ENCODE measurements around the gene CDC42SE2. TPM values are rescaled to one million over a fixed set of nuclear protein-coding genes. Genes with fewer than 3 reads are reported as not detected.

CDC42SE2 gene
- total RNA-seq, 4 donors from 2014 or later: 71.8 to 118 (median 91.8) TPM

- TF ChIP-seq POLR2AphosphoS5 (IDR thresholded peaks at IDR 0.05): no peak
- no peak for TF ChIP-seq POLR2A (IDR thresholded peaks at IDR 0.05)
- no peak for TF ChIP-seq EP300 (IDR thresholded peaks at IDR 0.05; ENCODE audit: low read depth)
- no peak for TF ChIP-seq CTCF (IDR thresholded peaks at IDR 0.05)
- Histone ChIP-seq H3K36me3 (peaks cover 0 to under 1% (median 0%) of the 10 kb centered on the region in 4 donors), H3K27ac (no peak overlapping the region), H3K4me3 (no peak overlapping the region), H3K4me1 (peaks cover 0 to 40% (median 2%) of the 10 kb centered on the region in 4 donors), H3K9me3 (no peaks in the 10 kb centered on the region), H3K27me3 (no peaks in the 10 kb centered on the region)
- intact Hi-C loops (cut with DNase I; ENCODE audit: low total_unique reads): no loop called here
- 73 to 88% methylated on average over 4 of the region's 4 CpGs for WGBS, 2 donors (ENCODE audit: low coverage in 1 of 2)
- DNase-seq: no peak
- in situ Hi-C loops (cut with MboI; ENCODE audit: low pct_ligation_motif_present in 1 of 4, low pct_unique_long_range_greater_than_20kb in 1 of 4, low sequenced_read_pairs in 3 of 4): no loop called here
Observed at GRCh38 chr5:131322926-131323325, 59.1 kb downstream of the CDC42SE2 start.

GRCh38 chr5:131323378-131323777 lies 59.5 kb downstream of the CDC42SE2 start:
- H3K27ac ChIP-seq: no peak overlapping the region
- intact Hi-C loops (cut with DNase I; ENCODE audit: low total_unique reads) (no loop called here), in situ Hi-C loops (cut with MboI; ENCODE audit: low pct_ligation_motif_present in 1 of 4, low pct_unique_long_range_greater_than_20kb in 1 of 4, low sequenced_read_pairs in 3 of 4) (no loop called here)
- H3K4me3 ChIP-seq: no peak overlapping the region
- no peaks in the 10 kb centered on the region for H3K36me3 ChIP-seq
- TF ChIP-seq EP300 (IDR thresholded peaks at IDR 0.05; ENCODE audit: low read depth) (no peak), POLR2AphosphoS5 (IDR thresholded peaks at IDR 0.05) (no peak), CTCF (IDR thresholded peaks at IDR 0.05) (no peak), POLR2A (IDR thresholded peaks at IDR 0.05) (no peak)
- no peaks in the 10 kb centered on the region for H3K27me3 ChIP-seq
- peaks cover 0 to 44% (median 3%) of the 10 kb centered on the region in 4 donors for H3K4me1 ChIP-seq
- H3K9me3 ChIP-seq: no peaks in the 10 kb centered on the region
- no peak for DNase-seq

GRCh38 chr5:131324303-131324702 lies 60.5 kb downstream of the CDC42SE2 start:
- Histone ChIP-seq H3K36me3 (no peaks in the 10 kb centered on the region), H3K9me3 (no peaks in the 10 kb centered on the region), H3K27ac (no peak overlapping the region), H3K4me1 (peaks cover 0 to 54% (median 8%) of the 10 kb centered on the region in 4 donors), H3K4me3 (no peak overlapping the region), H3K27me3 (no peaks in the 10 kb centered on the region)
- no peak for DNase-seq
- WGBS, 2 donors (ENCODE audit: low coverage in 1 of 2): 43 to 60% methylated on average over 1 of the region's 1 CpG
- intact Hi-C loops (cut with DNase I; ENCODE audit: low total_unique reads): no loop called here
- TF ChIP-seq EP300 (IDR thresholded peaks at IDR 0.05; ENCODE audit: low read depth) (no peak), POLR2A (IDR thresholded peaks at IDR 0.05) (no peak), CTCF (IDR thresholded peaks at IDR 0.05) (no peak), POLR2AphosphoS5 (IDR thresholded peaks at IDR 0.05) (no peak)
- in situ Hi-C loops (cut with MboI; ENCODE audit: low pct_ligation_motif_present in 1 of 4, low pct_unique_long_range_greater_than_20kb in 1 of 4, low sequenced_read_pairs in 3 of 4): no loop called here

GRCh38 chr5:131328536-131329285 lies 64.9 kb downstream of the CDC42SE2 start:
- H3K4me3 ChIP-seq: no peak overlapping the region
- no peaks in the 10 kb centered on the region for H3K36me3 ChIP-seq
- WGBS, 2 donors (ENCODE audit: low coverage in 1 of 2): 67 to 89% methylated on average over 3 of the region's 3 CpGs
- H3K9me3 ChIP-seq: no peaks in the 10 kb centered on the region
- intact Hi-C loops (cut with DNase I; ENCODE audit: low total_unique reads): no loop called here
- H3K27me3 ChIP-seq: no peaks in the 10 kb centered on the region
- H3K27ac ChIP-seq: no peak overlapping the region
- peaks cover 0 to 43% (median 10%) of the 10 kb centered on the region in 4 donors for H3K4me1 ChIP-seq
- TF ChIP-seq CTCF (IDR thresholded peaks at IDR 0.05) (no peak), EP300 (IDR thresholded peaks at IDR 0.05; ENCODE audit: low read depth) (no peak), POLR2A (IDR thresholded peaks at IDR 0.05) (no peak), POLR2AphosphoS5 (IDR thresholded peaks at IDR 0.05) (no peak)
- no peak for DNase-seq
- in situ Hi-C loops (cut with MboI; ENCODE audit: low pct_ligation_motif_present in 1 of 4, low pct_unique_long_range_greater_than_20kb in 1 of 4, low sequenced_read_pairs in 3 of 4): no loop called here
